Endothelial cell of umbilical vein (primary cell): ENCODE data around the gene TRIM7. TPM values are rescaled to one million over a fixed set of nuclear protein-coding genes. Genes with fewer than 3 reads are reported as not detected.

Source experiments
- BruUV-seq: library from RNA; stranded (reverse); fragments of 400-500 nt; replicated peaks from 2 replicates; lab custom pipeline; 2021; lab: Mats Ljungman, UMichigan
- CTCF ChIA-PET: fragments of 300-600, 350-600 bp; sonication (Branson Sonifier 250); formaldehyde crosslinking; loops from one replicate; lab custom pipeline; 2021; ENCODE audit warnings: antibody characterized with exemption, inconsistent platforms; lab: Charles Lee
- POLR2A ChIA-PET: fragments of 300-600, 350-600 bp; sonication (Branson Sonifier 250); formaldehyde crosslinking; loops from one replicate; lab custom pipeline; 2021; ENCODE audit warnings: antibody characterized with exemption, inconsistent platforms; lab: Charles Lee
- DNase-seq: peaks from one replicate; pipeline ENCODE4 v3.0.0-alpha.2; 2011; ENCODE audit warnings: low read depth, low spot score
- FAIRE-seq: peaks from 2 replicates; lab custom pipeline; 2011; peaks lifted over from hg19 to GRCh38; lab: Jason Lieb, UNC
- H2AFZ ChIP-seq: 2 replicates; pipeline ENCODE4 v1.6.0; 2012; ENCODE audit warnings: low read depth, low read length, control low read depth, inconsistent platforms
- H3K27ac ChIP-seq: 2 replicates; pipeline ENCODE4 v1.5.1; 2011; ENCODE audit warnings: low read depth, mild to moderate bottlenecking, control low read depth, low read length, moderate library complexity; ENCODE audit not compliant: insufficient read depth
- H3K27me3 ChIP-seq, 2 experiments: 2 replicates each; pipeline versions ENCODE4 v1.6.0 to v1.6.1; 2011; ENCODE audit warnings: low read length in 2 of 2, mixed read lengths in 1 of 2; ENCODE audit not compliant: control insufficient read depth in 2 of 2, insufficient read depth in 2 of 2
- H3K36me3 ChIP-seq, 2 experiments: 2 replicates in 1 of 2; 3 replicates in 1 of 2; pipeline ENCODE4 v1.5.1; 2011; ENCODE audit warnings: low read length in 2 of 2, mild to moderate bottlenecking in 1 of 2, moderate library complexity in 1 of 2; ENCODE audit not compliant: control insufficient read depth in 2 of 2, insufficient read depth in 2 of 2; ENCODE audit errors: extremely low read depth in 1 of 2
- H3K4me1 ChIP-seq: 3 replicates; pipeline ENCODE4 v1.5.1; 2011; ENCODE audit warnings: mild to moderate bottlenecking, low read length; ENCODE audit not compliant: control insufficient read depth, insufficient read depth; ENCODE audit errors: extremely low read depth
- H3K4me2 ChIP-seq: 2 replicates; pipeline ENCODE4 v1.6.1; 2011; ENCODE audit warnings: low read length, control low read depth, mixed read lengths; ENCODE audit not compliant: insufficient read depth
- H3K4me3 ChIP-seq, 3 experiments: fragments of 200-600 bp in 1 of 3; sonication (generic), shearing (Covaris generic) in 1 of 3; replicated peaks in 1 of 3; 2 replicates each; pipeline ENCODE4 v1.5.1; 2011 to 2016; ENCODE audit warnings: control low read depth in 3 of 3, low read length in 3 of 3, mild to moderate bottlenecking in 2 of 3, inconsistent platforms in 1 of 3, low read depth in 1 of 3, moderate library complexity in 1 of 3; ENCODE audit not compliant: insufficient read depth in 1 of 3
- H3K79me2 ChIP-seq: 2 replicates; pipeline ENCODE4 v1.6.0; 2012; ENCODE audit warnings: low read length, inconsistent platforms; ENCODE audit not compliant: control insufficient read depth, insufficient read depth
- H3K9ac ChIP-seq: replicated peaks from 2 replicates; pipeline ENCODE3; 2011; ENCODE audit warnings: low read length, control low read depth; ENCODE audit not compliant: insufficient read depth; ENCODE audit errors: extremely low read depth
- H3K9me1 ChIP-seq: replicated peaks from 3 replicates; pipeline ENCODE4 v1.6.0; 2011; ENCODE audit warnings: mild to moderate bottlenecking, low read length; ENCODE audit not compliant: control insufficient read depth, insufficient read depth; ENCODE audit errors: extremely low read depth
- H3K9me3 ChIP-seq: replicated peaks from 2 replicates; pipeline ENCODE4 v1.5.1; 2012; ENCODE audit warnings: low read length, inconsistent platforms; ENCODE audit not compliant: control insufficient read depth, insufficient read depth
- H4K20me1 ChIP-seq: replicated peaks from 2 replicates; pipeline ENCODE3; 2011; ENCODE audit warnings: mild to moderate bottlenecking, low read length; ENCODE audit not compliant: control insufficient read depth, insufficient read depth; ENCODE audit errors: extremely low read depth
- EZH2 ChIP-seq: IDR thresholded peaks from 2 replicates; pipeline ENCODE4 v1.6.1; 2012; ENCODE audit warnings: borderline replicate concordance, low read depth, mild to moderate bottlenecking, moderate library complexity, low read length, inconsistent platforms; ENCODE audit not compliant: severe bottlenecking
- FOS ChIP-seq: IDR thresholded peaks from 2 replicates; pipeline ENCODE4 v1.6.1; 2011; ENCODE audit warnings: mild to moderate bottlenecking, low read length, moderate library complexity, borderline replicate concordance; ENCODE audit not compliant: insufficient read depth
- GATA2 ChIP-seq: IDR thresholded peaks from 2 replicates; pipeline ENCODE4 v1.7.0; 2011; ENCODE audit warnings: low read depth, mild to moderate bottlenecking, moderate library complexity, mixed read lengths, low read length; ENCODE audit not compliant: insufficient read length, insufficient read depth
- JUN ChIP-seq: IDR thresholded peaks from 2 replicates; pipeline ENCODE4 v1.6.1; 2011; ENCODE audit warnings: borderline replicate concordance, low read depth; ENCODE audit not compliant: insufficient read length, insufficient read depth
- MAX ChIP-seq: IDR thresholded peaks from 2 replicates; pipeline ENCODE4 v1.6.1; 2011; ENCODE audit not compliant: insufficient read depth, insufficient read length
- MYC ChIP-seq: IDR thresholded peaks from one replicate; pipeline ENCODE4 v1.6.1; 2011; ENCODE audit warnings: mild to moderate bottlenecking, low read depth, low read length
- POLR2A ChIP-seq: IDR thresholded peaks from 2 replicates; pipeline ENCODE4 v1.6.1; 2012; ENCODE audit warnings: low read depth, mild to moderate bottlenecking, control low read depth, low read length
- POLR2AphosphoS5 ChIP-seq: IDR thresholded peaks from 2 replicates; pipeline ENCODE4 v1.6.1; 2012; ENCODE audit warnings: low read depth, mild to moderate bottlenecking, control low read depth, low read length, moderate library complexity; ENCODE audit not compliant: insufficient read depth
- dilution Hi-C: fragments of 300-500 bp; cut with MboI; formaldehyde crosslinking; loops from one replicate; pipeline ENCODE4 v1.15.0; 2019; ENCODE audit warnings: low sequenced_read_pairs; ENCODE audit not compliant: extremely low pct_ligation_motif_present
- intact Hi-C: fragments of 100-400 bp; cut with micrococcal nuclease; formaldehyde crosslinking; loops from one replicate; pipeline ENCODE4 v1.10.0; 2022
- polyA plus RNA-seq, 4 experiments: library from polyadenylated mRNA; depleted of rRNA in 3 of 4; stranded (reverse) in 3 of 4; unstranded in 1 of 4; fragments of >200 nt; gene quantifications; 2 replicates each; pipeline versions ENCODE4 v1.2.1 to v1.2.3, GENCODE V29; 2011 to 2012; ENCODE audit warnings: missing spikeins in 1 of 4
- total RNA-seq: library from RNA; stranded (reverse); gene quantifications from 2 replicates; pipeline ENCODE4 v1.2.3, GENCODE V29; 2021
- TF ChIP-seq, protein P1 (sequence below), 2 donors: IDR thresholded peaks; 1 replicate in 1 of 2; 2 replicates in 1 of 2; pipeline ENCODE4 v1.5.1; 2011; ENCODE audit warnings: low read length in 2 of 2, mild to moderate bottlenecking in 2 of 2, moderate library complexity in 2 of 2, control low read depth in 1 of 2, inconsistent platforms in 1 of 2, low read depth in 1 of 2; ENCODE audit not compliant: insufficient read depth in 1 of 2; ENCODE audit errors: extremely low read depth in 1 of 2

TRIM7 gene
- total and polyA plus RNA-seq, 2 donors (not counting 3 experiments of a cell fraction or from before 2014, with no cell fraction given) = 2.7 to 3.4 TPM

DNA sequence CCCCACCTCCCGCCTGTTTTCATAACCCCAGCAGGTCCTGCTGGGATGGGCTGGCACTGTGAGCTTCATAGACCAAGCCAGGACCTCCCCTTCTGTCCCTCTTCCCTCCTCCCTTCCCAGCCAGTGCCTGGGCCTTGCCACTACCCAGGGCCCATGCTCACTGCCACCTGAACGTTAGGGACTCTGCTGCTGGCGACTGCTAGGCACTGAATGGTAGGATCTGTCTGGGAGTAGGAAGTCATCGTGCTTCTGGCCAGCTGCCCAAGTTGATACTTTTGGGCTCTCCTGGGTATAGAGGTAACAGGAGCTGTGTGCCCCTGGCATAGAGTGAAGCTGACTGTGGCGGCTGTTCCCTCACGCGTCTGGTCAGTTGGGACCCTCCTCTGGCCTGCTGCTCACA lies 26.4 kb upstream of the TRIM7 start:
- FAIRE-seq = no peak
- no peak overlapping the region for H3K4me2 ChIP-seq
- no peak overlapping the region for H3K4me3 ChIP-seq
- no peaks in the 10 kb centered on the region for H3K9me1 ChIP-seq
- H3K27ac ChIP-seq = no peak overlapping the region
- H3K4me1 ChIP-seq = peaks cover 2% of the 10 kb centered on the region
- H3K36me3 ChIP-seq = peaks cover 9 to 27% of the 10 kb centered on the region in 2 experiments
- intact Hi-C loops (no loop called here), dilution Hi-C loops (no loop called here)
- ChIA-PET CTCF (no interaction called here), POLR2A (interaction anchor here (0.6 kb wide), 1 partner anchor 16 kb away, joined by 8 read pairs; no protein-coding TSS in a partner anchor)
- DNase-seq = no peak
- H4K20me1 ChIP-seq = no peaks in the 10 kb centered on the region
- H3K9ac ChIP-seq = no peak overlapping the region
- H2AFZ ChIP-seq = no peak overlapping the region
- TF ChIP-seq, protein P1, sequence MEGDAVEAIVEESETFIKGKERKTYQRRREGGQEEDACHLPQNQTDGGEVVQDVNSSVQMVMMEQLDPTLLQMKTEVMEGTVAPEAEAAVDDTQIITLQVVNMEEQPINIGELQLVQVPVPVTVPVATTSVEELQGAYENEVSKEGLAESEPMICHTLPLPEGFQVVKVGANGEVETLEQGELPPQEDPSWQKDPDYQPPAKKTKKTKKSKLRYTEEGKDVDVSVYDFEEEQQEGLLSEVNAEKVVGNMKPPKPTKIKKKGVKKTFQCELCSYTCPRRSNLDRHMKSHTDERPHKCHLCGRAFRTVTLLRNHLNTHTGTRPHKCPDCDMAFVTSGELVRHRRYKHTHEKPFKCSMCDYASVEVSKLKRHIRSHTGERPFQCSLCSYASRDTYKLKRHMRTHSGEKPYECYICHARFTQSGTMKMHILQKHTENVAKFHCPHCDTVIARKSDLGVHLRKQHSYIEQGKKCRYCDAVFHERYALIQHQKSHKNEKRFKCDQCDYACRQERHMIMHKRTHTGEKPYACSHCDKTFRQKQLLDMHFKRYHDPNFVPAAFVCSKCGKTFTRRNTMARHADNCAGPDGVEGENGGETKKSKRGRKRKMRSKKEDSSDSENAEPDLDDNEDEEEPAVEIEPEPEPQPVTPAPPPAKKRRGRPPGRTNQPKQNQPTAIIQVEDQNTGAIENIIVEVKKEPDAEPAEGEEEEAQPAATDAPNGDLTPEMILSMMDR (IDR thresholded peaks at IDR 0.05; ENCODE audit: extremely low read depth in 1 of 2, insufficient read depth in 1 of 2, low read depth in 1 of 2, low read length in 2 of 2) = no peak
- no peak for TF ChIP-seq POLR2A
- TF ChIP-seq EZH2 = no peak
- no peak for TF ChIP-seq JUN
- TF ChIP-seq MYC = no peak
- TF ChIP-seq FOS = no peak
- TF ChIP-seq MAX = no peak
- no peak for TF ChIP-seq POLR2AphosphoS5
- TF ChIP-seq GATA2 = no peak
- no peaks in the 10 kb centered on the region for H3K27me3 ChIP-seq
- H3K9me3 ChIP-seq = no peaks in the 10 kb centered on the region
- H3K79me2 ChIP-seq = no peaks in the 10 kb centered on the region
- no TSS peak for BruUV-seq
